Bronchial epithelial cell (primary cell): ENCODE measurements around the gene MASP1. TPM values are rescaled to one million over a fixed set of nuclear protein-coding genes. Genes with fewer than 3 reads are reported as not detected.

ENCODE experiments used
- DNase-seq: peaks from one replicate; pipeline ENCODE4 v3.0.0-alpha.2; 2010; ENCODE audit warnings: low read depth
- FAIRE-seq: peaks from 2 replicates; lab custom pipeline; 2011; peaks lifted over from hg19 to GRCh38; lab: Jason Lieb, UNC
- H3K27me3 ChIP-seq: 2 replicates; pipeline ENCODE4 v1.5.1; 2011; ENCODE audit warnings: low read length; ENCODE audit not compliant: control insufficient read depth, insufficient read depth
- H3K36me3 ChIP-seq: 2 replicates; pipeline ENCODE4 v1.5.1; 2011; ENCODE audit warnings: low read length; ENCODE audit not compliant: control insufficient read depth, insufficient read depth
- H3K4me3 ChIP-seq: 2 replicates; pipeline ENCODE4 v1.5.1; 2011; ENCODE audit warnings: mild to moderate bottlenecking, low read depth, low read length, control low read depth
- CTCF ChIP-seq: IDR thresholded peaks from 2 replicates; pipeline ENCODE4 v1.5.1; 2011; ENCODE audit warnings: mild to moderate bottlenecking, moderate library complexity, low read length, control low read depth, inconsistent platforms; ENCODE audit not compliant: insufficient read depth, severe bottlenecking
- total RNA-seq: library from RNA; depleted of rRNA; stranded (reverse); fragments of >200 nt; gene quantifications from 2 replicates; pipeline ENCODE4 v1.2.1, GENCODE V29; 2014

Gene MASP1
- total RNA-seq, 1 donor from 2014 or later = 3.9 TPM

DNA sequence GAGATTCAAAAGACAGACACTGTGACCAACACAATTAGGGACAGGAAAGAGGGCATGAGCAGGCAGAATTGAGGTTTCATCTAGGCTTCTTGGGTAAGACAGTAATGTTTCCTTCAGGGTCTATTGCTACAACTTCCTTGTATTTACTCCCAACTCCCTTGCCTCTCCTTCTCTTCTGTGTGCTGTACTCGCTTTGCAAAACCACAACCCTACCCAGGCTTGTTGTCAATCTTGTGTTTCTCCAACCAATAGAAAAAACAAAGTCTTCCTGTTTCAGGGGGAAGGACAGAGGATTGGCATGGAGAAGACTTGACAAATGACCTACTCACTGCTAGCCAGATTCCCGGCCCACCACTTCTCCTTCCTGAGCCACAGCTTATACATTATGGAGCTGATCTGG lies 36.3 kb upstream of the MASP1 start:
- no peaks in the 10 kb centered on the region for H3K36me3 ChIP-seq
- DNase-seq (no peak), FAIRE-seq (no peak)
- no peak overlapping the region for H3K4me3 ChIP-seq
- peaks cover 6% of the 10 kb centered on the region for H3K27me3 ChIP-seq
- TF ChIP-seq CTCF = no peak

DNA sequence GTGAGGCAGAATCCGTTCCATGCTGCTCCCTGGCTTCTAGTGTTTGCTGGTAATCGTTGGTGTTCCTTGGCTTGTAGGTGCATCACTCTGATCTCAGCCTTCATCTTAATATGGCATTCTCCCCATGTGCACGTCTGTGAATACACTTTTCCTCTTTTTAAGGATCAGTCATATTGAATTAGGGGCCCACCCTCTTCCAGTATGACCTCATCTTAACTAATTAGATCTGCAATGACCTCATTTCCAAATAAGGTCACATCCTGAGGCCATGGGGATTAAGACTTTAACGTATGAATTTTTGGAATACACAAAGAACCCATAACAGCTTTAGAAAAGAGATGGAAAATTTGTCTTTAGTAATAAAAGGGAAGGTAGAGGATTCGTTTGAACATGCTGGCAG lies 34.1 kb upstream of the MASP1 start:
- no peak for TF ChIP-seq CTCF
- FAIRE-seq = no peak
- peaks cover 6% of the 10 kb centered on the region for H3K27me3 ChIP-seq

DNA sequence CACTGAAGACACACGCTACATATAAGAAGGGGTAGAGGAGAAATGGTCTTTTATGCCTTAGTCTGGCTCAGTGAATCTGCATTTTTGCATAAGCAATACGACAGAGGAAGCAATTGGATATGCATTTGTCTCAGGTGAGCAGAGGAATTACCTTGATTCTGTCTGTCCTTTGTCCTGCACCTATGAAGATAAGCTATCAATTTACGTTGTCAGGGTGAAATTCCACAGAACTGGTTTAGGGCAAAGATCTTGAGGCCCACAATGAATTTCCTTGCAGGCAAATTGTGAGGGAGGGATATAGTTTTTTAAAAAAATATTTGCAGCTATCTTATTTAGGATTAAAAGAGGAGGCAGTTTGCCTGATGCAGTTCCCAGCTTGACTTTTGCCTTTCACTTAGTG lies 31.6 kb upstream of the MASP1 start:
- TF ChIP-seq CTCF = no peak
- H3K27me3 ChIP-seq = peaks cover 4% of the 10 kb centered on the region
- no peak for DNase-seq
- no peaks in the 10 kb centered on the region for H3K36me3 ChIP-seq
- no peak overlapping the region for H3K4me3 ChIP-seq
- no peak for FAIRE-seq

More for the DNA sequence above, 34.1 kb upstream of the MASP1 start:
- Histone ChIP-seq H3K36me3 (no peaks in the 10 kb centered on the region), H3K4me3 (no peak overlapping the region)
- DNase-seq = no peak

GRCh38 chr3:187322291-187322690 lies 30.8 kb upstream of the MASP1 start:
- FAIRE-seq = no peak
- no peak for DNase-seq
- Histone ChIP-seq H3K36me3 (no peaks in the 10 kb centered on the region), H3K4me3 (no peak overlapping the region), H3K27me3 (peaks cover 2% of the 10 kb centered on the region)
- no peak for TF ChIP-seq CTCF

GRCh38 chr3:187321766-187322165 lies 30.2 kb upstream of the MASP1 start:
- Histone ChIP-seq H3K27me3 (peaks cover 2% of the 10 kb centered on the region), H3K4me3 (no peak overlapping the region), H3K36me3 (no peaks in the 10 kb centered on the region)
- TF ChIP-seq CTCF = no peak
- FAIRE-seq (no peak), DNase-seq (no peak)

DNA sequence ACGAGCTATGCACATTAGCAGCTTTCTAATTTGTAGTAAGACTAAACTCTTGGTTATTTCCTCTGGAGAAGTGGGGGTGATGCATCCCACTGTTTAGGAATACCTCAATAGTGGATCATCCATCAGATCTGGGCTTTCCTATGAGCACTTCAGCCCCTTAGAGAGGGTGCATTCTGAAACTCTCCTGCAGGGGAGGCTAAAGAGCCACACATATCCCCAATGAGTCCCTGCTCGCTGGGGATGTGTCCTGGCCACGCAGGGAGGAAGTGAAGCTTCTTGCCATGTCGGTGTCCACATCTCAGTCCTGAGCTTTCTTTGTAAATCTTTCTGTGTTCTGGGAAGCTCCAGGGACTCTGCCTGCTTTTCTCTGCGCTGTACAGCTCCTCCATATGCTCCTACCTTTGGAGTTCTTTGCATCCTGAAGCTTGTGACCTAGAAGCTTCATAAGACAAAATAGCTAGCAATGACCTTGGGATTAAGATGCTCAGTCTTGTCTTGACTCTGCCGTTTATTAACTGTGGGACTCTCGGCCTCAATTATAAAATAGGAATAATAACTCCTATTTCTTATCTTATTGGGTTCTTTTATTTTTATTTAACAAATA lies 28.3 kb upstream of the MASP1 start:
- peak; percentile 94 for TF ChIP-seq CTCF
- H3K36me3 ChIP-seq = no peaks in the 10 kb centered on the region
- H3K4me3 ChIP-seq = no peak overlapping the region
- peaks cover 2% of the 10 kb centered on the region for H3K27me3 ChIP-seq
- FAIRE-seq = no peak
- DNase-seq = peak; percentile 69
